GM23338 (cell line): Measurements from ENCODE around the gene SCGB1A1. TPM values are rescaled to one million over a fixed set of nuclear protein-coding genes. Genes with fewer than 3 reads are reported as not detected.

Source experiments
- ATAC-seq: fragments of 200-7000 bp; cut with Tn5 transposase; 3 replicates; pipeline ENCODE4 v1.9.1; 2020
- DNase-seq: peaks from one replicate; pipeline ENCODE4 v3.0.0-alpha.2; 2015; ENCODE audit warnings: low spot score
- H2AFZ ChIP-seq: fragments of 200-600 bp; sonication (generic); 2 replicates; pipeline ENCODE4 v1.8.0; 2016; ENCODE audit warnings: antibody characterized with exemption, mild to moderate bottlenecking, moderate library complexity
- H3F3A ChIP-seq: fragments of 200-600 bp; sonication (generic); replicated peaks from 2 replicates; pipeline ENCODE4 v1.8.0; 2017; ENCODE audit warnings: antibody characterized with exemption, mixed run types, low read depth
- H3K27ac ChIP-seq: fragments of 200-600 bp; sonication (generic); 2 replicates; pipeline ENCODE4 v1.6.1; 2016; ENCODE audit warnings: low read depth
- H3K27me3 ChIP-seq: fragments of 200-600 bp; sonication (generic); 2 replicates; pipeline ENCODE4 v1.8.0; 2016; ENCODE audit warnings: mild to moderate bottlenecking, mixed run types, moderate library complexity; ENCODE audit not compliant: insufficient read depth
- H3K36me3 ChIP-seq: fragments of 200-600 bp; sonication (generic); 2 replicates; pipeline ENCODE4 v1.8.0; 2016; ENCODE audit warnings: mild to moderate bottlenecking; ENCODE audit not compliant: insufficient read depth
- H3K4me1 ChIP-seq: fragments of 200-600 bp; sonication (generic); 2 replicates; pipeline ENCODE4 v1.8.0; 2016; ENCODE audit warnings: mild to moderate bottlenecking, moderate library complexity; ENCODE audit not compliant: insufficient read depth
- H3K4me2 ChIP-seq: fragments of 200-600 bp; sonication (generic); 2 replicates; pipeline ENCODE4 v1.7.1; 2017; ENCODE audit warnings: mixed run types
- H3K4me3 ChIP-seq: fragments of 200-600 bp; sonication (generic); 2 replicates; pipeline ENCODE4 v1.6.1; 2016; ENCODE audit warnings: mixed run types
- H3K79me2 ChIP-seq: fragments of 200-600 bp; sonication (generic); replicated peaks from 2 replicates; pipeline ENCODE4 v1.8.0; 2017; ENCODE audit warnings: mild to moderate bottlenecking; ENCODE audit not compliant: insufficient read depth
- H3K9me2 ChIP-seq: fragments of 200-600 bp; sonication (generic); 2 replicates; pipeline ENCODE4 v1.8.0; 2017; ENCODE audit not compliant: insufficient read depth
- H4K20me1 ChIP-seq: fragments of 200-600 bp; sonication (generic); replicated peaks from 2 replicates; pipeline ENCODE4 v1.8.0; 2017; ENCODE audit warnings: mild to moderate bottlenecking; ENCODE audit not compliant: insufficient read depth
- H3K27ac Mint-ChIP-seq: 2 replicates; pipeline ENCODE4 v1.8.0; 2020; ENCODE audit warnings: inconsistent platforms, mild to moderate bottlenecking, moderate library complexity, mixed read lengths
- H3K27me3 Mint-ChIP-seq: 3 replicates; pipeline ENCODE4 v1.8.0; 2022; ENCODE audit warnings: low read depth, mild to moderate bottlenecking, moderate library complexity, mixed read lengths, inconsistent platforms; ENCODE audit not compliant: insufficient read depth, poor library complexity
- H3K36me3 Mint-ChIP-seq: 3 replicates; pipeline ENCODE4 v1.8.0; 2021; ENCODE audit warnings: low read depth, mild to moderate bottlenecking, inconsistent platforms, moderate library complexity, mixed read lengths
- H3K4me1 Mint-ChIP-seq: 3 replicates; pipeline ENCODE4 v1.8.0; 2020; ENCODE audit warnings: mild to moderate bottlenecking, inconsistent platforms, mixed read lengths
- H3K4me3 Mint-ChIP-seq: 3 replicates; pipeline ENCODE4 v1.8.0; 2021; ENCODE audit warnings: moderate library complexity, mild to moderate bottlenecking, inconsistent platforms, mixed read lengths
- H3K9me3 Mint-ChIP-seq: 3 replicates; pipeline ENCODE4 v1.8.0; 2020; ENCODE audit warnings: moderate library complexity, mild to moderate bottlenecking, inconsistent platforms, mixed read lengths
- CREB1 ChIP-seq: fragments of 250-450 bp; sonication (Bioruptor Pico); IDR thresholded peaks from 2 replicates; pipeline ENCODE4 v1.5.0; 2020; ENCODE audit warnings: low read depth, mild to moderate bottlenecking, moderate library complexity
- CTCF ChIP-seq, 2 experiments: fragments of 200-600 bp in 1 of 2; sonication (generic) in 1 of 2; conservative IDR thresholded peaks; 2 replicates each; pipeline versions ENCODE4 v1.5.1 to v1.6.1; 2016 to 2017; ENCODE audit warnings: antibody characterized with exemption in 2 of 2, low read depth in 2 of 2, mild to moderate bottlenecking in 2 of 2, moderate library complexity in 1 of 2
- ETS1 ChIP-seq: IDR thresholded peaks from 2 replicates; pipeline ENCODE4 v1.6.1; 2016; ENCODE audit warnings: antibody characterized with exemption
- EZH2 ChIP-seq: fragments of 200-600 bp; sonication (generic); IDR thresholded peaks from one replicate; pipeline ENCODE4 v1.8.0; 2017; ENCODE audit warnings: antibody characterized with exemption, mild to moderate bottlenecking, low read depth; ENCODE audit not compliant: unreplicated experiment
- EZH2phosphoT487 ChIP-seq: fragments of 200-600 bp; sonication (generic); IDR thresholded peaks from one replicate; pipeline ENCODE4 v1.8.1; 2018; ENCODE audit warnings: antibody characterized with exemption; ENCODE audit not compliant: unreplicated experiment
- JUNB ChIP-seq: IDR thresholded peaks from one replicate; pipeline ENCODE4 v1.6.1; 2016; ENCODE audit warnings: antibody characterized with exemption; ENCODE audit not compliant: unreplicated experiment
- NANOG ChIP-seq: IDR thresholded peaks from 2 replicates; pipeline ENCODE4 v1.6.1; 2016; ENCODE audit warnings: antibody characterized with exemption, borderline replicate concordance
- POLR2AphosphoS5 ChIP-seq: IDR thresholded peaks from 2 replicates; pipeline ENCODE4 v1.6.1; 2016; ENCODE audit warnings: antibody characterized with exemption, low read depth
- REST ChIP-seq: IDR thresholded peaks from one replicate; pipeline ENCODE4 v1.6.1; 2018; ENCODE audit warnings: antibody characterized with exemption; ENCODE audit not compliant: unreplicated experiment
- STAT1 ChIP-seq: IDR thresholded peaks from one replicate; pipeline ENCODE4 v1.6.1; 2016; ENCODE audit warnings: antibody characterized with exemption; ENCODE audit not compliant: unreplicated experiment
- ZNF114 ChIP-seq: fragments of 250-450 bp; sonication (Bioruptor Pico); IDR thresholded peaks from 2 replicates; pipeline ENCODE4 v1.5.0; 2020; ENCODE audit warnings: mild to moderate bottlenecking, moderate library complexity
- ZNF331 ChIP-seq: fragments of 250-450 bp; sonication (Bioruptor Pico); IDR thresholded peaks from 2 replicates; pipeline ENCODE4 v1.5.0; 2020; ENCODE audit warnings: low read depth, mild to moderate bottlenecking, moderate library complexity
- polyA plus RNA-seq: library from polyadenylated mRNA; unstranded; fragments of >200 nt; fragmentation: Nextera tagmentation; extraction: Ambion mirVana; gene quantifications from 2 replicates; pipeline ENCODE4 v1.2.1, GENCODE V29; 2016
- total RNA-seq: library from RNA; depleted of rRNA; stranded (reverse); fragments of >200 nt; shearing (Covaris generic); gene quantifications from 2 replicates; pipeline ENCODE4 v1.2.3, GENCODE V29; 2014

SCGB1A1 gene
- total and polyA plus RNA-seq, 2 experiments from 2014 or later = not detected

GRCh38 chr11:62464655-62465054 is 45.8 kb downstream of the SCGB1A1 start:
- Histone ChIP-seq H3K4me2 (no peak overlapping the region), H3K4me3 (no peak overlapping the region), H4K20me1 (no peaks in the 10 kb centered on the region), H2AFZ (no peak overlapping the region), H3K79me2 (no peaks in the 10 kb centered on the region), H3K9me2 (no peaks in the 10 kb centered on the region), H3K36me3 (no peaks in the 10 kb centered on the region), H3K27me3 (no peaks in the 10 kb centered on the region), H3K27ac (no peak overlapping the region), H3K4me1 (no peaks in the 10 kb centered on the region), H3F3A (no peaks in the 10 kb centered on the region)
- Mint-ChIP-seq H3K4me1 (no peaks in the 10 kb centered on the region; the same call in 2 of the 3 replicates), H3K4me3 (no peak overlapping the region), H3K27ac (no peak overlapping the region), H3K27me3 (peaks cover 7% of the 10 kb centered on the region), H3K9me3 (no peaks in the 10 kb centered on the region), H3K36me3 (no peaks in the 10 kb centered on the region)
- DNase-seq (no peak), ATAC-seq (no peak)
- TF ChIP-seq ZNF331 (CRISPR knock-in tag) (no peak), ZNF114 (CRISPR knock-in tag) (no peak), CREB1 (CRISPR knock-in tag) (no peak), EZH2phosphoT487 (no peak), POLR2AphosphoS5 (no peak), JUNB (no peak), CTCF (conservative IDR thresholded peaks at IDR 0.05; ENCODE audit: low read depth in 2 of 2) (0 out of 4 replicates have a peak, but pooled peaks of 1 of the 2 experiments have one; percentile 8), NANOG (no peak)

- H3K36me3 ChIP-seq = no peaks in the 10 kb centered on the region
- H3K9me2 ChIP-seq = no peaks in the 10 kb centered on the region
- no peak overlapping the region for H3K4me3 ChIP-seq
- no peak for ATAC-seq
- no peaks in the 10 kb centered on the region for H3K79me2 ChIP-seq
- Mint-ChIP-seq H3K4me3 (no peak overlapping the region), H3K36me3 (no peaks in the 10 kb centered on the region), H3K4me1 (no peaks in the 10 kb centered on the region), H3K27ac (no peak overlapping the region), H3K9me3 (no peaks in the 10 kb centered on the region), H3K27me3 (peaks cover 7% of the 10 kb centered on the region)
- H3K27ac ChIP-seq = no peak overlapping the region
- no peak overlapping the region for H3K4me2 ChIP-seq
- H3F3A ChIP-seq = no peaks in the 10 kb centered on the region
- H3K27me3 ChIP-seq = no peaks in the 10 kb centered on the region
- H4K20me1 ChIP-seq = no peaks in the 10 kb centered on the region
- no peak overlapping the region for H2AFZ ChIP-seq
- no peak for DNase-seq
- TF ChIP-seq STAT1 = no peak
- no peaks in the 10 kb centered on the region for H3K4me1 ChIP-seq
These were observed 47.6 kb downstream of the SCGB1A1 start for GRCh38 chr11:62466444-62466843.

- Mint-ChIP-seq H3K36me3 (no peaks in the 10 kb centered on the region), H3K9me3 (no peaks in the 10 kb centered on the region), H3K4me3 (no peak overlapping the region), H3K27me3 (peaks cover 7% of the 10 kb centered on the region), H3K4me1 (no peaks in the 10 kb centered on the region), H3K27ac (no peak overlapping the region)
- ATAC-seq (no peak), DNase-seq (no peak)
- Histone ChIP-seq H3K27ac (no peak overlapping the region), H3K27me3 (no peaks in the 10 kb centered on the region), H2AFZ (no peak overlapping the region), H3K36me3 (no peaks in the 10 kb centered on the region), H3F3A (no peaks in the 10 kb centered on the region), H3K4me1 (no peaks in the 10 kb centered on the region), H3K4me3 (no peak overlapping the region), H3K79me2 (no peaks in the 10 kb centered on the region), H3K4me2 (no peak overlapping the region), H4K20me1 (no peaks in the 10 kb centered on the region), H3K9me2 (no peaks in the 10 kb centered on the region)
- TF ChIP-seq CTCF (conservative IDR thresholded peaks at IDR 0.05; ENCODE audit: low read depth in 2 of 2) (no peak), NANOG (no peak), STAT1 (no peak), REST (no peak), JUNB (no peak), ETS1 (no peak), EZH2 (no peak)
These were observed 49.7 kb downstream of the SCGB1A1 start for GRCh38 chr11:62468577-62468976.
